Esophagus (tissue), 2 donors: Measurements from ENCODE around the gene COTL1. TPM values are rescaled to one million over a fixed set of nuclear protein-coding genes. Genes with fewer than 3 reads are reported as not detected.

Source experiments
- H3K27ac ChIP-seq, 2 donors: one replicate each; pipeline ENCODE4 v1.5.1; 2013; ENCODE audit warnings: low read depth in 2 of 2, mild to moderate bottlenecking in 2 of 2, inconsistent platforms in 1 of 2, low read length in 1 of 2, moderate library complexity in 1 of 2
- H3K27me3 ChIP-seq, 2 donors: one replicate each; pipeline ENCODE4 v1.6.1; 2013; ENCODE audit warnings: low read length in 2 of 2, control low read depth in 1 of 2, mild to moderate bottlenecking in 1 of 2; ENCODE audit not compliant: insufficient read depth in 2 of 2, control insufficient read depth in 1 of 2
- H3K36me3 ChIP-seq, 2 donors: one replicate each; pipeline ENCODE4 v1.6.1; 2013; ENCODE audit warnings: low read length in 1 of 2; ENCODE audit not compliant: control insufficient read depth in 2 of 2, insufficient read depth in 2 of 2
- H3K4me1 ChIP-seq, 2 donors: one replicate each; pipeline ENCODE4 v1.6.1; 2013; ENCODE audit warnings: low read length in 1 of 2; ENCODE audit not compliant: control insufficient read depth in 2 of 2, insufficient read depth in 2 of 2
- H3K4me3 ChIP-seq, 2 donors: one replicate each; pipeline ENCODE4 v1.5.1; 2013; ENCODE audit warnings: low read length in 2 of 2, mild to moderate bottlenecking in 2 of 2, low read depth in 1 of 2, moderate library complexity in 1 of 2
- H3K9me3 ChIP-seq, 2 donors: one replicate each; pipeline ENCODE4 v1.6.1; 2013; ENCODE audit warnings: mild to moderate bottlenecking in 2 of 2, low read depth in 1 of 2, low read length in 1 of 2, moderate library complexity in 1 of 2; ENCODE audit not compliant: control insufficient read depth in 2 of 2, insufficient read depth in 1 of 2
- WGBS, 2 donors: extraction: QIAGEN DNeasy Blood & Tissue Kit; methylation state at CpG; one replicate each; pipeline ENCODE4 v1.1.7; 2013; 5-methylcytosine and 5-hydroxymethylcytosine counted together
- polyA plus RNA-seq, 2 donors: library from polyadenylated mRNA; stranded (reverse); fragments of 200-250 nt; gene quantifications; one replicate each; pipeline ENCODE4 v1.2.3, GENCODE V29; 2013
- donor health status: healthy with polysubstance abuse.
- donor health status: Bipolar disorder and iron deficiency.

COTL1 gene
- polyA plus RNA-seq, 2 donors, result 7.2 to 16.6 TPM

DNA sequence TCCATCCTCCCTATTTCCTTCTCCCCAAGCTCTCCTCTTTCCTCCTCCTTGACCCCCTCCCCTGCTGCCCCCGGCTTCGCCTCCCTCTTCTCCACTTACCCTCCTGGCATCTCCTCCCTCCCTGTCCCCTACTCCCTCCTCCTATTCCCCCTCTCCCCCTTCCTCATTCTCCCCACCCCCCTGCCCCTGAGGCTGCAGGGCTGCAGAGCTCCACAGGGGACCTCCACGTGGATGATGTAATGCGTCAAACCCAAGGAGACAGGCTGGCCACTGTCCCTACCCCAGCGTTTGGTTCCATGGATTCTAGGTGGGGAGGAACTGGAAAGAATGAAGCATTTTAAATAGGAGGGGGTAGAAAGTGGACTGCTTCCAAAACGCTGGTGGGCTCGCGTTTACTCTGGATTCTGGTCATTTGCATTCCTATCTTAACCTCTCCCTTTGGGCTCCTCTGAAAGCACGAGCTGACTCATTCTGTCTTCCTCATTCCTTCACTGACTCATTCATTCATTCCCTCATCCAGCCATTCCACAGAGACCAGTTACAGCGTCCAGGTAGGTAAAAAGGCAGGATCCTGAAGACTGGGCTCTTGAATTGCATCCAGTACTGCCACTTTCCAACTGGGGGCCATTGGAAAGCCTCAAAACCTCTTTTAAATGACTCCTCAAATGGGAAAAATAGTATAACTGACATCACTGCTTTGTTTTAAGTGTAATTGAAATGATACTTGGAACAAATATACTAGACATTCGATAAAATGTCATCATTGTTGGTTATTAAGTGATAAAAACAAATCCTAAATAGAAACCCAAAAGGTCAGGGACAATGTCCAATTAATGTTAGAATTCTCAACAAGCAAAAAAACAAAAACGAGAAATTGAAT is 943 bp upstream of the COTL1 start:
- Histone ChIP-seq H3K4me1 (no peaks in the 10 kb centered on the region), H3K4me3 (no peak overlapping the region)
- 26 to 29% methylated on average over 12 of the region's 12 CpGs for WGBS, 2 donors

DNA sequence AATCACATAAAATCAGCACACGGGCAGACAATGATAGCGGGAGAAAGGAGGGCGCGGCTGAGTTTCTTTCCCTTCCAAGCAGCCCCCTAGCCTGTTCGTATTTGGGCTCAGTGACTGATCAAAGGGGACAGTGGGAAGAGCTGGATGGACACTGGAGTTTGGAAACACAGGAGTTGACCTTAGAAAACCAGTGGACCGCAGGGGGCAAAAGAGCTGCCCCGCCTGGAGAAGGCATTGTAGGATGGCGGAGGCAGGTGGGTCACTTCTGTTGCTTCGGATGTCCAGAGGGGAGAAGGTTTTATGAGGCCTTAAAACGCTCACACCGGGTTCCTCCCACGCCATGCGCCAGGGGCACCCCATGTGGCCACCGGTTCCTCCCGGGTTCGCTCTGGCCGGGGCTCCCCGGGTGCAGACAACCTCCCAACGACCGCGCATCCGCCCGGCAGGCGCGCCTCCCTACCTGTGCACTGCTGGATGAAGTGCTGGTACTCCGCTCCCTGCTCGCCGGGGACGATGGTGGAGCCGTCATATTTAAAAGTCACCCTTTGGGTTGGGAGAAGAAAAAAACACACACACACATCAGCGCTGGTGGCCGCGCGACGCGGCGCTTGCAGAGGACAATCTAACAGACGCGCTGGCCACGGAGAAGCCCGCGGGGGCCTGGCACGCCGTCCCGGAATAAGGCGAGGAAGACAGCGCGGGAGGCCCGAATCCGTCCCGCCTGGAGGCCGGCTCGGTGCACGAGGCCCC is 662 bp downstream of the COTL1 start:
- Histone ChIP-seq H3K4me1 (no peaks in the 10 kb centered on the region), H3K4me3 (peak overlapping the region; percentile 68 to 75)

More for the DNA sequence above, 943 bp upstream of the COTL1 start:
- H3K36me3 ChIP-seq, result no peaks in the 10 kb centered on the region
- H3K27ac ChIP-seq, result peak overlapping the region; percentile 6 to 56
- no peaks in the 10 kb centered on the region for H3K9me3 ChIP-seq
- no peaks in the 10 kb centered on the region for H3K27me3 ChIP-seq

DNA sequence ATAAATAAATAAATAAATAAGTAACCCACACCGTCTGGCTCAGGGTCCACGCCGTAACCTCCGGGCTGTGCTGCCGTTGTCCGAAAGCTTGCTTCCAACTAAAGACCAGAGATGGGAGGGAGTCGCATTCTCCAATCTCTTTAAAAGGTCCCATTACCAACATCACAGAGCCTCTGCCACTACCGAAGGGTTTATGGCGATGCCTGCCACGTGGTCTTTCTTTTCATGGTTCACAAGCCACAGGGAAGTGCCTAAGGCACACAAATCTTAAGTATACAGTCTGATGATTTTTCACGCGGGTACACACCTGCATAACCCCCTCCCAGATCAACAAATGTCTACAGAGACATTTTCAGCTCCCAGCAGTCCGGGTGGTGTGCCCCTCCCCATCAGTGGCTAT is 1.4 kb downstream of the COTL1 start:
- peak overlapping the region in 1 of 2 donors; percentile 75 for H3K4me3 ChIP-seq
- H3K27me3 ChIP-seq, result no peaks in the 10 kb centered on the region
- no peaks in the 10 kb centered on the region for H3K36me3 ChIP-seq
- H3K27ac ChIP-seq, result no peak overlapping the region
- no peaks in the 10 kb centered on the region for H3K9me3 ChIP-seq
- WGBS, 2 donors, result 29 to 45% methylated on average over 13 of the region's 13 CpGs
- H3K4me1 ChIP-seq, result no peaks in the 10 kb centered on the region

More for the DNA sequence above, 662 bp downstream of the COTL1 start:
- Histone ChIP-seq H3K36me3 (no peaks in the 10 kb centered on the region), H3K27ac (peak overlapping the region; percentile 62 to 71), H3K9me3 (no peaks in the 10 kb centered on the region), H3K27me3 (no peaks in the 10 kb centered on the region)
- WGBS, 2 donors, result 1 to 4% methylated on average over 54 of the region's 54 CpGs

DNA sequence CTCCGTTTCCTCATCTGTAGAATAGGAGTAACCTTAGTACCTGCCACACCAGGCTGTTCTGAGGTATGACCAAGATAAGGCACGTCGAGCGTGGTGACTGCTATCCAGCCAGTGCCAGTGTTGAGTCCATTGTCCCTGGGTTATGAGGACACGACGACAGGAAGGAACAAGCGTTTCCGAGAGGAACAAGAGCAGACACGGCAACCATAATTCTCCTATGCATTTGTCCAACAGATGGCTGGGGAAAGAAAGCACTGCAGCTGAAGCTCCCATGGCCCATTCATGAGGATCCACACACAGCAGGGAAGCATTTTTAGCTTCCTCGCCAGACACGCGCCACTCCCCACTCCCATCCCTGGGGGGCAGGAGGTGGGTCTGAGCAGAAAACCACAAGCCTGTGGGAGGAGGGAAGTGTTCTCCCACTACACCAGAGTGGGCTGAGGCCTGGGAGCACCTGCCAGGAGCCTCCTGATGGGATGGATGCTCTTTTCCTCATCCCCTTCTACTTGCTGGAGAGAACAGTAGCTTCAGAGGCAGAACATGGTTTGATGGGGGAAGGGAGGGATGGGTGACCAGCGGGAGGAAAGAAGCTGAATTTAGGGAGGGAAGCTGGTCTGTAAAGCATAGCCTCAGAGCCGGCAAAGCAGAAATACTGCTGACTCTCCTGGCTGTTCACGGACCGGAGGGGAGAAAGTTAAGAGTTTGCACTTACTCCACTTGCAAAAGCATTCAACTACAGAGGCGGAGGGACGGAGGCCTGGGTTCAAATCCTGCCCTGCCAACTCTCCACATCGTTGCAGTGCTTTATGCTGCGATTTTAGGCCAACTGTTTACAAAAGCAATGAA is 2.7 kb downstream of the COTL1 start:
- no peaks in the 10 kb centered on the region for H3K27me3 ChIP-seq
- no peak overlapping the region for H3K4me3 ChIP-seq
- no peaks in the 10 kb centered on the region for H3K36me3 ChIP-seq
- H3K4me1 ChIP-seq, result no peaks in the 10 kb centered on the region
- no peak overlapping the region for H3K27ac ChIP-seq
- no peaks in the 10 kb centered on the region for H3K9me3 ChIP-seq
- 73 to 78% methylated on average over 20 of the region's 20 CpGs for WGBS, 2 donors

DNA sequence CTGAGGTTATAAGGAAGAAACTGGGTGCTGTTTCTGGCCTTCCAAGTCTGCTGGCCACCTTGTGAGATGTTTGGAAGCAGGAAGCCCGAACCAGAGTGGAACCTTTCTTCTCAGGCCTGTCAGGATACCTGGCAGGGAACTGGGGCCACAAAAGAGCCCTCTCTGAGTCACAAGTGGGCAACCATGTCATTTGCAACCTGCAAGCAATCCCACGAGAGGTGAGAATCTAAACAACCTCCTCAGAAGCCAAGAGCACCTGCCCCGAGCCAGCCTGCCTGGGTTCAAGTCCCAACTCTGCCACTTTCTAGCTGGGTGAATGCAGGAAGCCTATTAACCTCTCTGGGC is 3.3 kb downstream of the COTL1 start:
- H3K27ac ChIP-seq, result no peak overlapping the region

DNA sequence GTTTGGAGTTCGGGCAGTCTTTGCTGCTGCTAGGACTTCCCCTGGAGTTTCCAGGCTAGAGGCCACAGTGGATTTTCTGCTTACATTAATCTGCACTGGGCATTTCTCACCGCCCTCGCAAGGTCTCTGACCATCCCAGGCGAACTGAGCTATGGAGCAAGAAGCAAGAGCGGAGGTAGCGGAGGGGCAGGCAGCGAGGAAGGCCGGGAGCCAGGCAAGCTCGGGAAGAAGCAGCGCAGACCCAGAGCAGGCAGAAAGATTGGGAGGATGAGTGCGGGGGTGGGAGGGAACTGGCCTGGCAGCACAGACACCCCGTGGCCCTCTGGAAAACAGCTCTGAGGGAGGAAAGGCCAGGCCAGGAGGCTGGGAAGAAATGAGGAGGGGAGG is 3.8 kb downstream of the COTL1 start:
- 75 to 86% methylated on average over 12 of the region's 12 CpGs for WGBS, 2 donors
- H3K27ac ChIP-seq, result no peak overlapping the region
- no peak overlapping the region for H3K4me3 ChIP-seq

More for the DNA sequence above, 3.3 kb downstream of the COTL1 start:
- WGBS, 2 donors, result 83 to 86% methylated on average over 3 of the region's 3 CpGs
- H3K4me1 ChIP-seq, result no peaks in the 10 kb centered on the region
- H3K36me3 ChIP-seq, result no peaks in the 10 kb centered on the region
- no peaks in the 10 kb centered on the region for H3K9me3 ChIP-seq
- H3K4me3 ChIP-seq, result no peak overlapping the region
- H3K27me3 ChIP-seq, result no peaks in the 10 kb centered on the region

DNA sequence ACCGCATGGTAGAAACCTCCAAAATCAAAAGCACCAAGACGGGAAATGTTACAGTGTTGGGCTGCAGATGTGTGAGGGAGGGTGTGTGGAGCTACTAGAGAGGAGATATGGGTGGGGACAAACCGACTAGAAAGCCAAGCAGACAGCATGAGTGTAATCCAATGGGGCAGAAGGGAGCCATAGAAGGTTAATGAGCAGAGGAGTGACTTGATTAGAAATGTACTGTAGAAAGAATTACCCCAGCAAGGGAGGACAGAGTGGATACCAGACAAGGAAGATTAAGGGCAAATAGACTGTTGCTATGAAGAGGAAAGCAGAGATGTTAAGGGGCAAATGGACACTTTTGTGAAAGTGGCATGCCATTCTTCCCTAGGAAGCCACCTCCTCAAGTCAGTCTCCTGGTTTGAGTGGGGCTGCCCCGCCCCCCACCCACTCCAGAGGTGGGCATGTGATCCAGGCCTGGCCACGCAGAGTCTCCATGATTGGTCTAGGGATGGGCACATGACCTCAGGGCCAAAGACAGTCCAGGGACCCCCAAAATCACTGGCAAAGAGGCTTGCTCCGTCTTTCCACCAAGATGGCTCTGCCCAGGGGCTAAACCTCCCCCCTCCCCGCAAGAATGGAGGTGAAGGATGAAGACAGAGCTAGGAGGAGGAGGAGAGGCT is 4.3 kb downstream of the COTL1 start:
- no peak overlapping the region for H3K4me3 ChIP-seq
- no peaks in the 10 kb centered on the region for H3K36me3 ChIP-seq
- 76 to 87% methylated on average over 7 of the region's 7 CpGs for WGBS, 2 donors
- H3K9me3 ChIP-seq, result no peaks in the 10 kb centered on the region
- H3K27me3 ChIP-seq, result no peaks in the 10 kb centered on the region
- H3K27ac ChIP-seq, result no peak overlapping the region
- no peaks in the 10 kb centered on the region for H3K4me1 ChIP-seq

More for the DNA sequence above, 3.8 kb downstream of the COTL1 start:
- H3K36me3 ChIP-seq, result no peaks in the 10 kb centered on the region
- H3K27me3 ChIP-seq, result no peaks in the 10 kb centered on the region
- H3K4me1 ChIP-seq, result no peaks in the 10 kb centered on the region
- H3K9me3 ChIP-seq, result no peaks in the 10 kb centered on the region

DNA sequence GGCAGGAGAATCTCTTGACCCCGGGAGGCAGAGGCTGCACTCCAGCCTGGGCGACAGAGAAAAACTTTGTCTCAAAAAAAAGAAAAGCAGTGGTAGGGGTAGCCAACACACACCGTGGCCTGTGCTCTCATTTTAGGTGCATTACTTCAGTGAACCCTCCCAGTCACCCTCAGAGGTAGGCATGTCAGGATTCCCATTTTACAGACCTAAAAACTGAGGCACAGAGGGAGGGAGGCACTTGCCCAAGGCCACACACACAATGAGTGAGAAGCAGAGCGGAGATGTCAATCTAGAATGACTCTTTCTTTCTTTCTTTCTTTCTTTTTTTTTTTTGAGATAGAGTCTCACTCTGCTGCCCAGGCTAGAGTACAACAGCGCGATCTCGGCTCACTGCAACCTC is 5.2 kb downstream of the COTL1 start:
- no peak overlapping the region for H3K4me3 ChIP-seq
- 92 to 96% methylated on average over 7 of the region's 7 CpGs for WGBS, 2 donors
- H3K9me3 ChIP-seq, result no peaks in the 10 kb centered on the region
- H3K36me3 ChIP-seq, result no peaks in the 10 kb centered on the region
- no peak overlapping the region for H3K27ac ChIP-seq
- H3K4me1 ChIP-seq, result no peaks in the 10 kb centered on the region
- no peaks in the 10 kb centered on the region for H3K27me3 ChIP-seq

DNA sequence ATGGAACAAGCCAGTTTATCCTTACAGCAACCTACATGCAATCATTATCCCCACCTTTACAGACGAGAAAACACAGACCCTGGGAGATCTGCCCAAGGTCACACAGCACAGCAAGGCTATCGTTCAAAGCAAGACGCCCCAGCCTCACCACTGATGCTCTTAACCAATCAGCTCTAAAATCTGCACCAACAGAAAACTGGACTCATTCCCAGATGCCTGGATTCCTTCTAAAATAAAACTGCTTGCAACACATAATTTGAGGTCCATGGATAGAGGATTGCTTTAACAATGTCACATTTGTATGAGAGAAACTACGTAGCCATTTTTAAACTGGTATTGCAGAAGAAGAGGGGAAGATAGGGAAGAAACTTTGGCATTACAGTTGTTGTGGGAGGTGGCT is 6.8 kb downstream of the COTL1 start:
- Histone ChIP-seq H3K9me3 (no peaks in the 10 kb centered on the region), H3K4me3 (no peak overlapping the region), H3K27ac (no peak overlapping the region), H3K4me1 (peaks cover 4 to 6% of the 10 kb centered on the region in 2 donors), H3K27me3 (no peaks in the 10 kb centered on the region), H3K36me3 (no peaks in the 10 kb centered on the region)
- WGBS, 2 donors, result 65 to 71% methylated on average over 4 of the region's 4 CpGs
